Dedifferentiated amniotic fluid mesenchymal stem cell (primary cell): ENCODE results near the gene CINP.
"Not testable (repeated sequence)": the region's sequence is repeated elsewhere in the genome, so short reads cannot be mapped to it uniquely, and the experiment has no call there.

Experiments
- DNase-seq: peaks from one replicate; pipeline ENCODE4 v3.0.0-alpha.2; 2016; ENCODE audit errors: extremely low spot score

CINP gene

GRCh38 chr14:102353126-102353619, 9.5 kb downstream of the CINP start:
- no peak for DNase-seq

DNA sequence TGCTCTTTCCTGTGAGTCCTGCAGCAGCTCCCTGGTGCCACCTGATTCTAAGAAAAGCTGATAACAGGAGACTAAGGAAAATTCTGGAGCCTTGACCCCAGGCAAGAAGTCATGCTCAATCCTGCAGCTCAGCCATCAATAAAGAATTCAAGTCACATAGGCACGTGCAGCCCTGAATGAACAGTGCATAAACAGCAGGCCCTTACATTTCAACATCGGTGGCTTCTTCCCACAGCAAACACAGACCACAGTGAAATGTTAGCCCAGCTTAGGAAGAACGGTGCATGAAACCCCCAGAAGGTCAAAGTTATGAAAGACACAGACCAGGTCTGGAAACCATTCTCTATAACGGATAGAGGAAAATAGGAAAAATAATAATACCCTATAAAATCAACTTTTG, 10.5 kb downstream of the CINP start:
- DNase-seq = no peak

- DNase-seq = not testable (repeated sequence)
Measured at GRCh38 chr14:102351593-102351992, 11.1 kb downstream of the CINP start.

- DNase-seq = no peak
Measured at GRCh38 chr14:102351023-102351422, 11.7 kb downstream of the CINP start.

DNA sequence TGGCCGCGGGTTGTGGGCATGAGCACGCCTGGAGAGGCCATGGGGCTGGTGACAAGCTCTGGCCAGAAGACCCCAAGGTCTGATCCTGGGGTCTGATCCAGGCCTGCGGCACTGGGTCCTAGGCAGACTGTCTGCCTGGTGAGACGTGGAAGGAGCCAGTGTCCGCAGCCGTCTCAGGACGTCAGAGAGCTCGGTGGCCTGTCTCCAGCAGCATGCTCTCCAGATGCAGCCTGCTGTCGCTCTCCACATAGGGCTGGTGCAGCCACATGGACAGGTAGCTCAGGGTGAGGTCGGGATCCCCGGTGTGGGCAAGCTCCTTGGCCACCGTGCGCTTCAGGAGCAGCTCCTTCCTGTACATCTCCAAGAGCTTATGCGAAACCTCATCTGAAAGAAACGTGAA, 14.3 kb downstream of the CINP start:
- DNase-seq = no peak

DNA sequence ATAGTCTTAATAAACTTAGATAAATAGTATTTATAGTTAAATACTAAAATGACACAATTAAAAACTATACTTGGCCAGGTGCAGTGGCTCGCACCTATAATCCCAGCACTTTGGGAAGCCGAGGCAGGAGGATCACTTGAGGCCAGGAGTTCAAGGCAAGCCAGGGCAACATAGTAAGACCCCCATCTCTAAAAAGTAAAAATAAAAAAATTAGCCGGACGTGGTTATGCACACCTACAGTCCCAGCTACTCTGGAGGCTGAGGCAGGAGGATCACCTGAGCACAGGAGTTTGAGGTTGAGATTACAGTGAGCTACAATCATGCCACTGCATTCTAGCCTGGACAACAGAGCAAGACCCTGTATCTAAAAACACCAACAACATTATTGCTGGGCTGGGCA, 16.0 kb downstream of the CINP start:
- no peak for DNase-seq

GRCh38 chr14:102345232-102345631, 17.5 kb downstream of the CINP start:
- DNase-seq = no peak

DNA sequence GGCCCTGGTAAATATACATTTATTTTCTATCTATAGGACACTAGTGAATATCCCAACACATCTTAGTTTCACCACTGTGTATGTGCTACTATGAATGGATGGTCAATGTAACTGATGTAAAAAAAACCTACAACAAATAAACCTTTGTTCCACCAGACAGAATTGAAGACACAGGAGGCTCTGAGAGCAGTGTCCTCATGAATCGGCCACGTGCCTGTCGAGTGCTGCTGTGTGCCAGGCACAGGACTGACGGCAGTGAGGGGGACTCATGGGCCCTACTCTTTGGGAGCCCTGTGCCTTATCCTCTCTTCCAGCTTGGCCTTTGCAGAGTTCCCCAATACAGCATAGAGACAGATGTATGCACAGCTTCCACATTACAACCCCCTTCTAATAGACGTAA, 18.2 kb downstream of the CINP start:
- DNase-seq = no peak

DNA sequence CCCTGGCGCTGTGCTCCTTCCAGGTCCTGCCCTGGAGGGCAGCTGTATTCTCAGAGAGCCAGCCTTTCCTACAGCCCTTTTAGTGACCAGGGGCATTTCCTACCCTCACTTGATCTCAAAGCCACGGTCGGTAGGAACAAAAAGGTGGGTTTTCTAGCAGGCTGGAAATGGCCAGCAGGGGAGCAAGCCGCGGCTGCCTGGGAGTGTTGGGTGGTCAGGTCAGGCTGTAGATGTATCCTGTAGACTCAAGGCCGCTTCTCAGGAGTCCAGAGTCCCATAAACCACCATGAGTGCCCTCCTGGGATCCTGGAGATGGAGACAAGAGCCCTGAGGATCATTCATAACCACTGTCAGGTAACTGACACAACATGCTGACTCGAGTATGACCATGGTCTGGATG, 18.6 kb downstream of the CINP start:
- no peak for DNase-seq

DNA sequence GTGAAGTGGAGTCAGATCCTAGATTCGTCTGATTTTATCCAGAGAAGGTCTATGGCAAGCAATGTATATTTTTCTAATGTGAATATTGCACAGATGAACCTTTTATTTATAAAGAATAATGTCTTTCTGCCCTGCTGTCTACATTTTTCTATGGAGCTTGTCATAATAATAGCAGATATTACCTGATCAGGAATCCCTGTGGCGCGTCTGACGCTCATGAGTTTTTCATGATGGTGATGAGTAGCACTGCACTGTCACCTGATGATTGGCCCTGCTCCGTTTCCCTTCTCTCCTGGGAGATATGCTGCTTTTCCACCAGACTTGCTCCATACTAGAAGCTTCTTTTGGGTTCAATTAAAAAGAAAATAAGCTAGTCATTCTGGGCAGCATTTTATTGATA, 20.5 kb downstream of the CINP start:
- no peak for DNase-seq

DNA sequence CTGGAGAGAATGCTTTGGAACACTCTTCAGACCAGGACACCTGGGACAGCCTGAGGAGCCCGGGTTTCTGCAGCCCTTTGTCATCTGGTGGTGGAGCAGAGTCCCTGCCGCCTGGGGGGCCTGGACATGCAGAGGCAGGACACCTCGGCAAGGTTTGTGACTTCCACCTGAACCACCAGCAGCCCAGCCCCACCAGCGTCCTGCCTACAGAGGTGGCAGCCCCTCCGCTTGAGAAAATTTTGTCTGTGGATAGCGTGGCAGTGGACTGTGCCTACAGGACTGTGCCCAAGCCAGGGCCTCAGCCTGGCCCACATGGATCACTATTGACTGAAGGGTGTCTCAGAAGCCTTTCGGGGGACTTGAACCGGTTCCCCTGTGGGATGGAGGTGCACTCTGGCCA, 21.1 kb downstream of the CINP start:
- no peak for DNase-seq

DNA sequence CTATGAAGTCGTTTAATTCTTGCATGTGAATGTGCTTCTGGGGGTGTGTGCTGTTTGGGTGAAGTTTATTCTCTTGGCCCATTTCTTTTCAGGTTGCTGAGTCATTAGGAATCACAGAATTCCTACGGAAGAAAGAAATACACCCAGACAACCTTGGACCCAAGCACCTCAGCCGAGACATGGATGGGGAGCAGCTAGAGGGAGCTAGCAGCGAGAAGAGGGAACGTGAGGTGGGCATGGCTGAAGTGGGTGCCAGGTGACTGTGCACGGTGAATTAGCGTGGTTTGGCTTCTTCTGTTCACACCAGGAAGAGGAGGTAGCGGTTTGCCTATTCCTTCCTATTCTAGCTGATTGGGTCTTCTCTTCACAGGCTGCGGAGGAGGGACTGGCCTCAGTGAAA, 24.0 kb downstream of the CINP start:
- DNase-seq = peak; percentile 9

GRCh38 chr14:102335163-102335562, 27.5 kb downstream of the CINP start:
- DNase-seq = no peak

GRCh38 chr14:102333795-102334705, 28.6 kb downstream of the CINP start:
- peak; percentile 9 for DNase-seq

- DNase-seq = peak; percentile 4
Measured at GRCh38 chr14:102333390-102333789, 29.3 kb downstream of the CINP start.

DNA sequence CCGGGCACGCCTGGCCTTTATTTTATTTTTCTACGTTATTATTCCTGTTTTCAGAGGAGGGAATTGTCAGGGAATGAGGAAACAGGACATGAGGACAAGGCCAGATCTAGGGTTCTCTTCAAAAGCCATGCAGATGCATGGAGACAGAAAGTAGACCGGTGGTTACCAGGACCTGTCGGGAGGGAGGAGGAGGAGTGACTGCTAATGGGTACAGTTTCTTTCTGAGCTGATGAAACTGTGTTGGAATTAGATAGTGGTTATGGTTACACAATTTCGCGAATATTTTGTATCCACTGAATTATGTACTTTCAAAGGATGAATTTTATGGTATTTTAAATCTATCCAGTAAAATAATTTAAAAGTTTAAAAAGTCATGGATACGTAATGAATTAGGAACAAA, 31.9 kb downstream of the CINP start:
- DNase-seq = no peak

DNA sequence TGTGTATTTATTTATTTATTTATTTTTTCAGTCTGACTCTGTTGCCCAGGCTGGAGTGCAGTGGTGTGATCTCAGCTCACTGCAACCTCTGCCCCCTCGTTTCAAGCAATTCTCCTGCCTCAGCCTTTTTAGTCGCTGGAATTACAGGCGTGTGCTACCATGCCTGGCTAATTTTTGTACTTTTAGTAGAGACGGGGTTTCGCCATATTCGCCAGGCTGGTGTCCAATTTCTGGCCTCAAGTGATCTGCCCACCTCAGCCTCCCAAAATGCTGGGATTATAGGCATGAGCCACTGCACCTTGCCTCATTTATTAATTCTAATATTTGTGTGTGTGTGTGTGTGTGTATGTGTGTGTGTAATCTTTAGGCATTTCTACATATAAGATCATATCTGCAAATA, 33.3 kb downstream of the CINP start:
- not testable (repeated sequence) for DNase-seq

DNA sequence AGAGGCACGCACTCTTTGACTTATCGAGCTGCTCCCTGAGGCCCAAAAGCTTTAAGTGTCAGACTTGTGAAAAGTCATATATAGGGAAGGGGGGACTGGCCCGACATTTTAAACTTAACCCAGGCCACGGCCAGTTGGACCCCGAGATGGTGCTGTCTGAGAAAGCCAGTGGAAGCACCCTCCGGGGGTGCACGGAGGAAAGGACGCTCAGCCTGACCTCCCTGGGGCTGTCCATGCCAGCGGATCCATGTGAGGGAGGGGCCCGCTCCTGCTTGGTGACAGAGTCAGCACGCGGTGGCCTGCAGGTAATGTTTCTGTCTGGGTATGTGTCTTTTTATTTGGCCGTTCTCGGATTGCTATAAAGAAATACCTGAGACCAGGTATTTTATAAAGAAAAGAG, 36.1 kb downstream of the CINP start:
- DNase-seq = no peak

DNA sequence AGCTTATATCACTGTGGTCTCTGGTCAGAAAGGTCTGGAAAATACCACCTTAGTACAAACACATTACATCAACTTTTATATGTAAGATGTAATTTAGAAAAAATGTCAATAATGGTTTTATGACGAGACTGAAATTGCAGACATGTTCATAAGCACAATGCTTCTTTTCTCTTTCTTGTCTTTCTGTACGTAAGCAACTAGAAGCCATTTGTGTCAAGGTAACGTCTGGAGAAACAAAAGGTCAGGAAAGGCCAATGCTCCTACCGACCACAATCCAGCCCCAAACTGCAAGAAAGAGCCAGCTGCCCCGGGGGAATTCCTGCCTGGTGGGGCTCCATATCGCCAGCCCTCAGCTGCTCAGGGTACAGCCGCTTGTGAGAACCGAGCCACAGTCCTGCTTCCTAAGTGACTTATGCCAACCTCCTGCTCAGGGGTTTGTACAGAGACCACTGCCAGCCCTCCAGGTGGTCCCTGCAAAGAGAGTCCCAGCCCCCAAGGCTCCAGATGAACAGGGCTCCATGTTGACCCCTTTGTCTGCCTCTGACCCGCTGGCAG, 36.8 kb downstream of the CINP start:
- DNase-seq = no peak

- DNase-seq = peak; percentile 91
Measured at GRCh38 chr14:102323102-102323501, 39.6 kb downstream of the CINP start.

DNA sequence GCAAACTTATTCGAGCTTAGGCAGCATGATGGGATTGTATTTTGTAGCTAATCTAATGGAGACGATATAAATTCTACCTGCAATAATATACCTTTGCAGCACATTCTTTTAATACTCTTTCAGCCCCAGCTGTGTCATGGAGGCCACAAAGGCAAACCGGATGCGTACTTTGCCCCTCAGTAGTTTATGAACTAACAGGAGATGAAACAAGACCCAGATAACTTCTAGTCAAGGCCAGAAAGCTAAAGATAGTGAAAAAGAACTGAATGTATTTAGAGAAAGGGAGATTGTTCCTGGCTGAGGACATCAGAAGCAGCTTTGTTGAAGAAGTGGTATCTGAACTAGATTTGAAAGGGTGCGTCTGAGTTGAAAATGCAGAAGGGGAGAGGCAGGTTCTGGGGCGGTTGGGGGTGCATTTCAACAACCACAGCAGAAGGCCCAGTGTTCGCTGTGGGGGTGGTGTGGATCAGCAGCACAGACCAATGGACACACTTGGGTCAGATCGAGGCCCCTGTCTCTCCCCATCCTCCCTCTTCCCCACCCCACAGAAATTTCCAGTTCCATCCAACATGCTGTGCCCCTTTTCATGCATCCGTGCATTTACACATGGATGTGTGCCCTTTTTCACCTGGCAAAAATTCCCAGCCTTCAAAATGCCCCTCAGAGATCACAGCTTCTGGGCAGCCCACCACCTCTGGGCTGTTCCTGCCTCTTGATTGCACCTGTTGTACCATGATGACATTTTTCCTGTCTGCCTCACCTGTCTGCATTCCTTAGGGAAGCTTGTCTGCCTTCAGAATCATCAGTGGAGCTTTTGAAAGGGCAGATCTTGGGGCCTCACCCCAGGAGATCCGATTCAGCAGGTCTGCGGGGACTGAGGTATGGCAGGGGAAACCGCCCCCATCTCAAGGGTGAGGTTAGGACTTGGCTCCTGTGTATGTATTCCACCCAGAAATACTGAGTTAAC, 41.0 kb downstream of the CINP start:
- DNase-seq = peak; percentile 13
